ENCODE results near the gene SOS1. TPM values are rescaled to one million over a fixed set of nuclear protein-coding genes. Genes with fewer than 3 reads are reported as not detected.

Gene SOS1
- total RNA-seq, 1 donor from 2014 or later = 53.7 TPM

Other genes with a start within 250 kb of the SOS1 start
- gene DHX57, start 245.1 kb downstream of the SOS1 start, total RNA-seq = 23.4 TPM
- 17.0 TPM for gene MORN2, start 245.1 kb downstream of the SOS1 start, total RNA-seq
- 0.68 TPM for gene ARHGEF33, start 231.2 kb downstream of the SOS1 start, total RNA-seq
- gene CDKL4, start 122.9 kb upstream of the SOS1 start, total RNA-seq = 0.44 TPM

Data from ureter (tissue), 1 donor.